Hematopoietic multipotent progenitor cell treated with erythropoietin and hydrocortisone succinate and interleukin-3 and kit ligand, for 6 days (in vitro differentiated cells): ENCODE results near the gene RAB5IF.
"Not testable (repeated sequence)": the region's sequence is repeated elsewhere in the genome, so short reads cannot be mapped to it uniquely, and the experiment has no call there.

Experiments
- DNase-seq: peaks from one replicate; pipeline ENCODE4 v3.0.0-alpha.2; 2015

RAB5IF gene

GRCh38 chr20:36587388-36588070 is 18.1 kb upstream of the RAB5IF start:
- DNase-seq = no peak

- DNase-seq = no peak
These were observed 14.3 kb upstream of the RAB5IF start for GRCh38 chr20:36591281-36591680.

DNA sequence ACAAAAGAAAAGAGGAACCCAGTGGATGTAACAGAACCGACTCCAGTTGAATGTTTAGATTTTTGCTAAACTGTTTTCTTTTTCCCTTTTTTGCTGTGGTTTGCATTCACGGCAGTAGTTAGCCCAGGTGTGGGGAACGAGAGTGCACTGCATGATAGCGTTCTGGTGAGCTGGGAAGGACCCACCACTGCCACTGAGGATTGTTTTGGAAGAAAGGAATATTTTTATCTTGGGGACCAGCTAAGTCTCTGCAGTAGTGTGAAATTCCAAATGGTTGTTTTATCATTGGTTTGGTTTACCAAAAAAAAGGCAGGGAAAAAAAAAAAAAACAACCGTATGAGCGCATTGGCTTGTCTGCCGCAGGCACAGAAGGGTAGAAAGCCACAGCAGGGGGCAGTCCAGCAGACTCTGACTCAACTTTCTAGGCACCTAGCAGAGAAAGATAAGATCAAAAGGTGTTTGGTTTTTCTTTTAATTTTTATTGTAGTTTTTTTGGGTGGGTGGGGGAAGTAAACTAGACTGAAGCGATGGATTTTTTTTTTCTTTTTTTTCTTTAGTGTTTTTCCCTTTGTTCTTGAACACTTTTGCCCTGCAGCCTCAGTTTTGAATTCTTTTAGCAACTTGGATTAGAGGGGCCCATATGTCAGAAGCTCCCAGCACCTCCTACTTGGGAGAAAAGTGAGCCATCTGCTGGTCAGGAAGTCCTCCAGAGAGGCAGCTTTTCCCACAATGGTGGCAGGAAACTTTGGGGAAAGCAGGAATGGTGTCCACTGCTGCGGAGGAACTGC is 13.5 kb upstream of the RAB5IF start:
- DNase-seq = no peak

GRCh38 chr20:36593347-36593929 is 12.1 kb upstream of the RAB5IF start:
- no peak for DNase-seq

- DNase-seq = peak; percentile 19
These were observed 5.7 kb upstream of the RAB5IF start for GRCh38 chr20:36599912-36600345.

DNA sequence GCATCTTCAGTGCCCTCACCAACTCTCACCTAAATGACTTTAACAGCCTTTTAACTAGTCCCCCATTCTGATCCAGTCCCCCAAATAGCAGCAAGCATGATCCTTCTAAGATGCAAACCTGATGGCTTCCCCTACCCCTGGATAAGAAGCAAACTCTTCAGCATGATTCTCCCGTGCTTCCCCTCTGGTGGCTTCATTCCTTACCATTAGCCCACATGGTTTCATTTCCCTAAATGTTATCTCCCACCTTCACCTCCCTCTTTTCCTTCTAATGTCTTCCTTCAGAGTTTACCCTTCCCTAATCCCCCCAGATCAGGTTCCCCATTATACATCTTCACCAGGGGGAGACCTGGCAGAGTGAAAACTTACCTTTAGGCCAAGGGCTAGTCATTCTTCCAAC is 4.0 kb upstream of the RAB5IF start:
- no peak for DNase-seq

DNA sequence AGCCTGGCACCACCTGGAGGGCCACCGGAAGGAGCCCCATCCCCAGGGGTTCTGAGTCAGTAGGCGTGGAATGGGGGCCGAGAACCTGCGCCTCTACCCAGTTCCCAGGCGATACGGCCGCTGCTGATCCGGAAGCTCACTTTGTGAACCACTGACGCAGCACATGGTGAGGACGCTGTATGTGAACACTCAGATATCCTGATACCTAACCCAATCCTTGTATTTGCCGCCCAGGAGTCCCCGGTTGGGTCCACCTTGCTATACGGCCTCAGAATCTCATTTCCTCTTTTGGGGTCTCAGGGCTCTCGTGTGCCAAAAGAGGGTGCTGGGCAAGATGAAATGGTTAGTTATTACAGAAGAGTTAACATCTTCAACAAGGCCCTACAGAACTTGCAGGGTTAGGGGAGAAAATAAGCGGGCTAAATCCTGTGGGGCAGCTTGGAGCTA is 604 bp upstream of the RAB5IF start:
- DNase-seq = peak; percentile 73

- peak; percentile 77 for DNase-seq
These were observed 833 bp downstream of the RAB5IF start for GRCh38 chr20:36606158-36607066.

DNA sequence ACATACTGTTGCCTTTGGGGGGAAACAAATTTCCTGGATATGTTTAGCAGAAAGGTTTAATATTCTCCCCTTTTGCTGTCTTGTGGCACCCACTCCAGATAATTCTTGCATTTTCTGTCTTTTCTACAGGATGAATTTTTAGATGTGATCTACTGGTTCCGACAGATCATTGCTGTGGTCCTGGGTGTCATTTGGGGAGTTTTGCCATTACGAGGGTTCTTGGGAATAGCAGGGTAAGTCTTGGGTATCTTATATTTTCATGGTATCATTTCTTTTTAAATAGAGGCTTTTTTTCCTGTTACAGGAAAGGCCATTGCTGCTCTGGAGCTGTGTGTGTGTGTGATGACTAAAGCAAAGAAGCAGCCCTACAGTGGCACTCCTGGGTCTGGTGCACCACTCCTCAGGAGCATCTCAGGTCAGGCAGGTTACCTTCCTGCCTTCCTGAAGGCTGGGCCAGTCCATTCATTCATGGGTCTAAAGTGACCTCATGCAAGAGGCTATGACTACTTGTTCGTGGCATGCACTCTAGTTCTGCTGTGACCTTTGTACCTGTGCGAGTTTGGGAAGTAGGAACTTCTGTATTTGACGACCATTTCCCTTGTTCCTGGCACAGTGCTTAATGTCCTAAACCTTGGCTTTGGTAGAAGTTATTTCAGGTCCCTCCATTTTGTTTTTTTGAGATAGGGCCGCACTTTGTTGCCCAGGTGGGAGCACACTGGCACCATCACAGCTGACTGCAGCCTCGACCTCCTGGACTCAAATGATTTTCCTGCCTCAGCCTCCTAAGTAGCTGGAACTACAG is 2.2 kb downstream of the RAB5IF start:
- no peak for DNase-seq

- not testable (repeated sequence) for DNase-seq
These were observed 2.8 kb downstream of the RAB5IF start for GRCh38 chr20:36608388-36608728.

GRCh38 chr20:36611625-36612024 is 6.0 kb downstream of the RAB5IF start:
- DNase-seq = no peak

DNA sequence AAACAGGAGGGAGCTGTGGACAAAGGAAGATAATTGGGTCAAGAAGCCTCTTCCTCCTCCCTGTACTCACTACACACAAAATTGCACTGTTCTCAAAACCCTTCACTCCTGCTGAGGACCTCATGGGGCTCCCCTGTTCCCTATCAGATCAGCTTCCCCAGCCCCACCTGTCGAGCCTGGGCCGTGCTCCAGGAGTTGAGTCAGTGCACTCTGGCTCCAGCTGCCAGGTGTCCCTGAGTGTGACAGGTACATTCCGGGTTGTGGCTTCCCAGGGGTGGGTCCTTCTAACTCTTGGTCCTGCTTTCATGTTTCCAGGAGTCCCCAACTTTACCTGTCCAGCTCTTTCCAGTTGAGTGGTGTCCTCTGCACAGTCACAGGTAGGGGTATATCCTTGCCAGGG is 8.4 kb downstream of the RAB5IF start:
- no peak for DNase-seq

- DNase-seq = no peak
These were observed 9.4 kb downstream of the RAB5IF start for GRCh38 chr20:36614781-36615557.

- DNase-seq = no peak
These were observed 15.3 kb downstream of the RAB5IF start for GRCh38 chr20:36620917-36621316.

DNA sequence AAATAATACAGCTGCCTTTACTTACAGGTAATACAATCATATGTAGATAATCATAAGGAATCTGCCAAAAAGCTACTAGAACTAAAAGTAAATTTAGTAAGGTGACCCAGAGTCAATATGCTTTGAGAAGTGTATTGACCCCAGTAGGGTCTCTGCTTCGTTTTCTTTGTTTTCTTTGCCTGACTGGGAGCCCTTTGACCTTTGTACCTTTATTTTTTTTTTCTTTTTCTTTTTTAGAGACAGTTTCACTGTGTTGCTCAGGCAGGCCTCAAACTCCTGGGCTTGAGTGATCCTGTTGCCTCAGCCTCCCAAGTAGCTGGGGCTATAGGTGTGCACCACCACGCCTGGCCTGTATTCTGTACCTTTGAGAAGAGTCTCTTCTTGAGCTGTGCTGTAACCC is 17.9 kb downstream of the RAB5IF start:
- DNase-seq = no peak

DNA sequence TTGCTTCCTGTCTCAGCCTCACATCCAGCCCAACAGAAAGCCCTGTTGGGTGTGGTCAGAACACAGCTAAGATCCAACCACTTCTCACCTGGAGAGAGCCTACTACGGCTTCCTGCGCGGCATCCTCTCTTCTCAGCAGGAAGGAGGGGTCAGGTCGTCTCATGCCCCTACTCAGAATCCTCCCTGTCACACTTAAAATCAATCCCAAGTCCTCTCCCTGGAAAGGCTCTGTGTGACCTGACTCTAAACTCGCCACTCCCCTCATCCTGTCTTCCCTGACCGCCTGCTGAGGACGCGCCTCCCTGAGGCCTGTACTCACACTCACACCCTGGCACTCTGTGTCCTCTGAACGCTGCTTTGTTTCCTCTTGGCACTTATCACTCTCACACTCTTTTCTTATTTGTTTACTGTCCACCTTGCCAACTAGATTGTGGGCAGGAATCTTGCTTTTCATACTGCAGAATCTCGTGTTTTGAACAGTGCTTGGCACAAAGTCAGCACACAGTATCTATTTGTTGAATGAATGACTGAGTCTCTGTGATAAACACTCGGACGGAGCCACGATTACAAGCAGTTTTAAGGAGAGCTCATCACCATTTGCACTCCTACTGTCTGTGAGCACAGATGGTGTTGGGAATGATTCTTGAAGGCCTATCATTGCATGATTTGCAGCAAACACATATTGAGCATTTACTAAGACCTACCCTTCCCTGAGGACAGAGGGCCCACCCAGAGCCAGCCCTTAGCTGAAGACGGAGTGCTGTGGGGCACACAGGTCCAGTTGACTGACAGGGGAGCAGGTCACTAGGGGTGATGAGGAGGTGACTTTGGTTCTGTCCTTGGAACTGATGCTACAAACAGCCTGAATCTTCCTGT is 18.7 kb downstream of the RAB5IF start:
- DNase-seq = peak; percentile 86

- no peak for DNase-seq
These were observed 19.4 kb downstream of the RAB5IF start for GRCh38 chr20:36624944-36625324.

- no peak for DNase-seq
These were observed 22.5 kb downstream of the RAB5IF start for GRCh38 chr20:36628076-36628475.

DNA sequence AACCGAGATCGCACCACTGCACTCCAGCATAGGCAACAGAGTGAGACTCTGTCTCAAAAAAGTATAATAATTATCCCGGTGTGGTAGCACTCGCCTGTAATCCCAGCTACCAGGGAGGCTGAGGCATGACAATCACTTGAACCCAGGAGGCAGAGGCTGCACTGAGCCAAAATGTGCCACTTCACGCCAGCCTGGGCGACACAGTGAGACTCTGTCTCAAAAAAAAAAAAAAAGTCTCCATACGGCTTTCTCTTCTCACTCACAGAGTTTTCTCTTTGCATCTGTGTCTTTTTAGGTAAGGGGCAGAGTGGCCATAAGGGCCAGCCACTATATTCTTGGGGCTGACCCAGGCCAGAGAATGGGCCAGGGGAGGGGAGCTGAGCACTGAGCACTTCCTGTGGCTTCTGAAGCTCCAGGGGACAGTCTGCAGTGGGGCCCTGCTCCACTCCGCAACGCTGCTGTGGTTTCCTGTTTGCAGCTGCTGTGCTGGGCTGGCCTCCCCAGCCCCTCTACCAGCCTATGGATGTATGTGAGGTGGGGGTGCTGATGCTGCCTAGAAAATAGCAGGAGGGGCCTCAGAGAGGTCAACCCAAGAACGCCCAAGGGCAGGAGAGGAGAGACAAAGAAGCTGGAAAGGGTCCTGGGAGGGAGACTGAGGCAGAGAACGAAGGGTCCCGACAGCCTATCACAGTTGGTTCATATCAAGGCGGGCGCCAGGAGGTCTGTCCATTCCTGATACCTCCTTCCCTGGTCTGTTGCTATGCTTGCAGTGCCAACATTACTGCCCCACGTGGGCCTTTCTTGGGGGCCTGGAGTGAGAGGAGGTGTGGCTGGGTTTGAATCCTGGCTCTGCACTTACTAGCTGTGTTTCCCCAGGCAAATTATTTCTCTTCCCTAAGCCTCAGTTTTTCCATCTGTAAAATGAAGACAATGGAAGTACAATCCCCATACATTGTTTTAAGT is 24.4 kb downstream of the RAB5IF start:
- peak; percentile 61 for DNase-seq
